ENCODE results near the gene DOCK4. TPM values are rescaled to one million over a fixed set of nuclear protein-coding genes. Genes with fewer than 3 reads are reported as not detected.

Gene DOCK4
- total RNA-seq, 1 donor from 2014 or later: 43.5 TPM

DNA sequence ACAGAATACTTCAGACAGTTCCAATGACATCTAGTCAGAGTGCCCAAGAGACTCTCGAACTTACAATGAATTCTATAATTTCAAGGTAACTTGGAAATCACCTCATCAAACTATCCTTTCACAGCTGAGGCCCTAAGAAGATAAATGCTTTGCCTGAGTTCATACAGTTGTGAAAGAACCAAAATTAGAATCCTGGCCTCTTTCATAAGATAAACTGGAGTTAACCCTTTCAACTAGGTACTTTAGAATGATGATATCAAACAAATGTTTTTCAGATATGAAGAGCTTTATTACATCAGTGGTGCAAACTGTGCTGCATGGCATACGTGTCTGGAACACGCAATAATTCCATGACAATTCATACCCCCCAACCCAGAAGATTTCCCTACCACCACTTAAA lies 17.9 kb downstream of the DOCK4 start:
- no peak for DNase-seq (ENCODE audit: low spot score in 2 of 2)
- Histone ChIP-seq H3K9me3 (no peaks in the 10 kb centered on the region), H3K4me1 (peaks cover 0 to 10% of the 10 kb centered on the region in 2 donors), H3K36me3 (no peaks in the 10 kb centered on the region), H3K27me3 (no peaks in the 10 kb centered on the region), H3K27ac (no peak overlapping the region), H3K4me3 (no peak overlapping the region)
- TF ChIP-seq, protein P1, sequence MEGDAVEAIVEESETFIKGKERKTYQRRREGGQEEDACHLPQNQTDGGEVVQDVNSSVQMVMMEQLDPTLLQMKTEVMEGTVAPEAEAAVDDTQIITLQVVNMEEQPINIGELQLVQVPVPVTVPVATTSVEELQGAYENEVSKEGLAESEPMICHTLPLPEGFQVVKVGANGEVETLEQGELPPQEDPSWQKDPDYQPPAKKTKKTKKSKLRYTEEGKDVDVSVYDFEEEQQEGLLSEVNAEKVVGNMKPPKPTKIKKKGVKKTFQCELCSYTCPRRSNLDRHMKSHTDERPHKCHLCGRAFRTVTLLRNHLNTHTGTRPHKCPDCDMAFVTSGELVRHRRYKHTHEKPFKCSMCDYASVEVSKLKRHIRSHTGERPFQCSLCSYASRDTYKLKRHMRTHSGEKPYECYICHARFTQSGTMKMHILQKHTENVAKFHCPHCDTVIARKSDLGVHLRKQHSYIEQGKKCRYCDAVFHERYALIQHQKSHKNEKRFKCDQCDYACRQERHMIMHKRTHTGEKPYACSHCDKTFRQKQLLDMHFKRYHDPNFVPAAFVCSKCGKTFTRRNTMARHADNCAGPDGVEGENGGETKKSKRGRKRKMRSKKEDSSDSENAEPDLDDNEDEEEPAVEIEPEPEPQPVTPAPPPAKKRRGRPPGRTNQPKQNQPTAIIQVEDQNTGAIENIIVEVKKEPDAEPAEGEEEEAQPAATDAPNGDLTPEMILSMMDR (IDR thresholded peaks at IDR 0.05): no peak
- intact Hi-C loops (cut with DNase I): no loop called here

DNA sequence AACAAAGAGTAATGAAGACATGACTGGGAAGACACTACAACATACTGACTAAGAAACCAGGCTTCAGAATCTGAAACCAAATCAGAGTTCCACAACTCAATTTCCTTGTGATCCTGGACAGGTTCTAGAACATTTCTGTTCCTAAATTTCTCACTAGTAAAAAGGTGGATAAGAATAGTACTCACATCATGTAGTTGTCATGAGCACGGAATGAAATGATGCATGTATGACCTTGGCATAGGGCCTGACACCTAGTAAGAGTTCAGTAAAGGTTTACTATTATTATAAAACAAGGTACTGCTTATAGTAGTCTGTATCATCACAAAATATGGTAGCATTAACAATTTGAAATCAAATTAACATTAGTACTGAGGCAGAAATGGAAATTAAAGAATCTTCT lies 19.9 kb downstream of the DOCK4 start:
- Histone ChIP-seq H3K27ac (no peak overlapping the region), H3K4me3 (no peak overlapping the region), H3K27me3 (no peaks in the 10 kb centered on the region), H3K36me3 (no peaks in the 10 kb centered on the region), H3K4me1 (peaks cover 0 to 7% of the 10 kb centered on the region in 2 donors), H3K9me3 (no peaks in the 10 kb centered on the region)
- TF ChIP-seq, protein P1 (IDR thresholded peaks at IDR 0.05): no peak
- DNase-seq (ENCODE audit: low spot score in 2 of 2): no peak
- intact Hi-C loops (cut with DNase I): no loop called here

DNA sequence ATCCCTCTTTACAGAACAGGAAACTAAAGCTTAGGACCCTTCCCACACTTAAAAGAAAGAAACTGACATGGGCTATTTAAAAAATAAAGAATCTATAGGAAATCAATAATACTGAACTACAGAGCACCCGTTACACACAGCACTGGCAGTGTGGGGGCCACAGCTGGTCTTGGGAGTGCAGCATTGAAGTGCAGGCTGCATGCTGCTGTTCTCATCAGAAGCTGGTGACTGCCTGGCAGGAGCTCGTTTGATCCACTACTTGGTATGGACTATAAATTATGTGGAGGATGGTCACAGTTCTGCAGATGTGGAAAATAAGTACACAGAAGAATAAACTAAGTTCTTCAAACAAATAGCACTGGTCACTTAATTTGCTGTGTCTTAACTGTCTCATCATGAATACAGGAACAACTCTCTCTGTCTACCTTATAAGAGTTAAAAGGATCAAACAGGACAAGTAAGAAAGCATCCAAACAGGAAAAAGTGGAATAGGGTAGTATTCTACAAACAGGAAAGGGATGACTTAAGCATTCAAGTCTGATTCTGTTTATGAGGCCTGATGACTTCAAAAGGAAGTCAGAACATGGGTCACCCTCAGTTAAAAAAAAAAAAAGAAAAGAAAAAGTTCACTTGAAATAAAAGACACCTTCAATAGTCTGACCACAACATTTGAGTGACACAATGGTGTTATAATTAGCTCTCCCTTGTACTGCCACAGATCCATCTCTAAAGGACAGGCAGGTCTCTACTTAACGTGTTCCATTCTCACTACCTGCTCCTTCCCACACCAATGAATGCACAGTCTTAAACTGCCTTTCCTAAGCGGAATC lies 21.0 kb downstream of the DOCK4 start:
- no peak for DNase-seq (ENCODE audit: low spot score in 2 of 2)
- peaks cover 0 to 11% of the 10 kb centered on the region in 2 donors for H3K4me1 ChIP-seq
- no peak overlapping the region for H3K27ac ChIP-seq
- H3K4me3 ChIP-seq: no peak overlapping the region
- no peaks in the 10 kb centered on the region for H3K36me3 ChIP-seq
- TF ChIP-seq, protein P1 (IDR thresholded peaks at IDR 0.05): no peak
- intact Hi-C loops (cut with DNase I): no loop called here
- H3K9me3 ChIP-seq: no peaks in the 10 kb centered on the region
- H3K27me3 ChIP-seq: no peaks in the 10 kb centered on the region

DNA sequence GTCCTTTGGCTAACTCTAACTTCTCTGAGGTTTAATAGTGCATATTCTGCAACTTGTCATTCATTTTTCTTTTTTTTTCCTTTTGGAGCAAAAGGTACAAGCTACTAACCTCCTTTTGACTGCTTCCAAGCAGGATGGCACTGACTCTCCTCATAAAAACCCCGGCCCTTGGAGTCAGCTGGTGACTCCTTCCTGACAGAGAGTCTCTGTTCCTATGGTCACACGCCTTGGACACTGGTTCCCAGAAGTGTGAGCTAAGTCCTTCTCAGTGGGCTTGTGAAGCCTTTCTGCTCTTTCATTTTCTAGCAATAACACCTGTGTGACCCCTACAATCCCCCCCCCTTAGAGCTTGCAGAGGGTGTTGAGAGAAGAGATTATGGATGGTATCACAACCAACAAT lies 21.7 kb downstream of the DOCK4 start:
- Histone ChIP-seq H3K36me3 (no peaks in the 10 kb centered on the region), H3K9me3 (no peaks in the 10 kb centered on the region), H3K27ac (no peak overlapping the region), H3K27me3 (no peaks in the 10 kb centered on the region), H3K4me3 (no peak overlapping the region), H3K4me1 (peaks cover 0 to 13% of the 10 kb centered on the region in 2 donors)
- intact Hi-C loops (cut with DNase I): no loop called here
- TF ChIP-seq, protein P1 (IDR thresholded peaks at IDR 0.05): no peak
- no peak for DNase-seq (ENCODE audit: low spot score in 2 of 2)

DNA sequence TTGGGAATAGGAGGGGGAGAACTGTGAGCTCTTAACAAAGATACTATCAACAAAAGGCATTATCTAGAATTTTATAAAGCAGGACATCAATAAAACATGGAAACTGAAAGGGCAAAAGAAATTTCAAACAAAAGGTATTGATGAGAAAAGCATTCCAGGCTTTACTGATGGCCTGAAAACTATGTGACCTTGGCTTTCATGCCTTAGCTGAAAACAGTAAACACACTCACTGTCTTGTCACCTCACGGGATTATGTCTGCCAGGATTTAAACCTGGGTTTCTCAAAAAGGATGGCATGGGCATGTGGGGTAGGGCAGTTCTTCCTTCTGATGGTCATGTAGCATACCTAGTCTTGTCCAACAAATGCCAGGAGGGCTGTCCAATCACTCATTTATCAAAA lies 22.9 kb downstream of the DOCK4 start:
- Histone ChIP-seq H3K4me3 (no peak overlapping the region), H3K4me1 (peaks cover 0 to 13% of the 10 kb centered on the region in 2 donors), H3K27me3 (no peaks in the 10 kb centered on the region), H3K36me3 (no peaks in the 10 kb centered on the region), H3K9me3 (no peaks in the 10 kb centered on the region), H3K27ac (no peak overlapping the region)
- intact Hi-C loops (cut with DNase I): no loop called here
- no peak for DNase-seq (ENCODE audit: low spot score in 2 of 2)
- TF ChIP-seq, protein P1 (IDR thresholded peaks at IDR 0.05): no peak
